H1 (cell line): Measurements from ENCODE around the gene RSPO3. TPM values are rescaled to one million over a fixed set of nuclear protein-coding genes. Genes with fewer than 3 reads are reported as not detected.

Experiments
- CHD1 ChIP-seq: IDR thresholded peaks from 2 replicates; pipeline ENCODE4 v1.6.1; 2012; ENCODE audit warnings: low read depth, low read length, improper control_type of control experiment
- CHD7 ChIP-seq: fragments of 300-600 bp; sonication (generic); IDR thresholded peaks from 2 replicates; pipeline ENCODE4 v1.7.1; 2012; ENCODE audit warnings: low read length, moderate library complexity, mild to moderate bottlenecking, inconsistent platforms; ENCODE audit not compliant: insufficient replicate concordance
- polyA plus RNA-seq, 7 experiments: library from polyadenylated mRNA; depleted of rRNA in 3 of 7; stranded (reverse) in 5 of 7; unstranded in 2 of 7; fragments of >200 nt in 5 of 7; fragments of 200-250 nt in 2 of 7; gene quantifications; 1 replicate in 5 of 7; 2 replicates in 1 of 7; 4 replicates in 1 of 7; pipeline versions ENCODE4 v1.2.1 to v1.2.3, GENCODE V29; 2011 to 2013; ENCODE audit warnings: missing spikeins in 2 of 7, mixed read lengths in 2 of 7
- total RNA-seq: library from RNA; stranded (reverse); fragmentation: NEBNext Ultra II Directional; extraction: Animal tissue kit (Norgen Biotek cat#: 25700); gene quantifications from 2 replicates; pipeline ENCODE4 v1.2.1, GENCODE V29; 2021

RSPO3 gene
- total and polyA plus RNA-seq, 2 of the 8 experiments (the other 6 are each of a cell fraction or from before 2014, with no cell fraction given) = not detected

- TF ChIP-seq CHD7 = no peak
- no peak for TF ChIP-seq CHD1
- TF ChIP-seq, all 59 proteins: peak for 0
Measured at GRCh38 chr6:127115084-127115655, 3.3 kb upstream of the RSPO3 start (continued).
